SK-N-SH treated with all-trans-retinoic acid at 6 μM for 48 hours (cell line): ENCODE results near the gene WBP2.

ENCODE experiments used
- ATAC-seq: fragments of 200-7000 bp; cut with Tn5 transposase; 3 replicates; pipeline ENCODE4 v1.9.1; 2020; ENCODE audit warnings: mild to moderate bottlenecking, moderate library complexity
- ARNTL ChIP-seq: fragments of 450-650 bp; formaldehyde crosslinking; IDR thresholded peaks from 2 replicates; pipeline ENCODE4 v1.5.0; 2020; ENCODE audit warnings: low read depth, mild to moderate bottlenecking, moderate library complexity, borderline replicate concordance
- CREB5 ChIP-seq: fragments of 250-450 bp; sonication (Bioruptor Pico); IDR thresholded peaks from 2 replicates; pipeline ENCODE4 v1.5.1; 2020; ENCODE audit warnings: low read depth, mild to moderate bottlenecking, moderate library complexity
- CSDC2 ChIP-seq: fragments of 250-450 bp; sonication (Bioruptor Pico); IDR thresholded peaks from 2 replicates; pipeline ENCODE4 v1.5.0; 2020; ENCODE audit warnings: mild to moderate bottlenecking, moderate library complexity
- ESRRG ChIP-seq: fragments of 250-450 bp; sonication (Bioruptor Pico); IDR thresholded peaks from 2 replicates; pipeline ENCODE4 v1.6.1; 2021; ENCODE audit warnings: mild to moderate bottlenecking
- GLIS3 ChIP-seq: fragments of 250-450 bp; sonication (Bioruptor Pico); IDR thresholded peaks from 2 replicates; pipeline ENCODE4 v1.5.0; 2020; ENCODE audit warnings: mild to moderate bottlenecking, moderate library complexity
- ISL1 ChIP-seq: fragments of 250-450 bp; sonication (Bioruptor Pico); IDR thresholded peaks from 2 replicates; pipeline ENCODE4 v2.1.2; 2022; ENCODE audit warnings: mild to moderate bottlenecking, moderate library complexity
- PATZ1 ChIP-seq: fragments of 250-450 bp; sonication (Bioruptor Pico); IDR thresholded peaks from 2 replicates; pipeline ENCODE4 v1.8.0; 2020; ENCODE audit warnings: mild to moderate bottlenecking, moderate library complexity, borderline replicate concordance
- PPARA ChIP-seq: fragments of 250-450 bp; sonication (Bioruptor Pico); IDR thresholded peaks from 2 replicates; pipeline ENCODE4 v1.5.0; 2020; ENCODE audit warnings: mild to moderate bottlenecking, borderline replicate concordance
- RARB ChIP-seq: fragments of 250-450 bp; sonication (Bioruptor Pico); IDR thresholded peaks from 2 replicates; pipeline ENCODE4 v1.8.0; 2021; ENCODE audit warnings: mild to moderate bottlenecking, moderate library complexity
- TCF4 ChIP-seq: fragments of 250-450 bp; sonication (Bioruptor Pico); IDR thresholded peaks from 2 replicates; pipeline ENCODE4 v1.8.0; 2021; ENCODE audit warnings: mild to moderate bottlenecking, moderate library complexity, borderline replicate concordance
- TOX ChIP-seq: fragments of 250-450 bp; sonication (Bioruptor Pico); IDR thresholded peaks from 2 replicates; pipeline ENCODE4 v1.8.0; 2021; ENCODE audit warnings: mild to moderate bottlenecking, moderate library complexity, borderline replicate concordance
- TSHZ2 ChIP-seq: fragments of 250-450 bp; sonication (Bioruptor Pico); IDR thresholded peaks from 2 replicates; pipeline ENCODE4 v1.5.0; 2020; ENCODE audit warnings: mild to moderate bottlenecking, moderate library complexity
- ZC3H10 ChIP-seq: fragments of 250-450 bp; sonication (Bioruptor Pico); IDR thresholded peaks from 2 replicates; pipeline ENCODE4 v1.5.1; 2021; ENCODE audit warnings: mild to moderate bottlenecking, moderate library complexity
- ZFP3 ChIP-seq: fragments of 250-450 bp; sonication (Bioruptor Pico); IDR thresholded peaks from 2 replicates; pipeline ENCODE4 v1.5.0; 2020; ENCODE audit warnings: mild to moderate bottlenecking, moderate library complexity
- ZFP30 ChIP-seq: fragments of 450-650 bp; formaldehyde crosslinking; IDR thresholded peaks from 2 replicates; pipeline ENCODE4 v1.5.0; 2022; ENCODE audit warnings: mild to moderate bottlenecking, moderate library complexity
- ZNF565 ChIP-seq: fragments of 450-650 bp; formaldehyde crosslinking; conservative IDR thresholded peaks from 2 replicates; pipeline ENCODE4 v1.5.0; 2020; ENCODE audit warnings: low read depth, mild to moderate bottlenecking, moderate library complexity
- ZNF70 ChIP-seq: fragments of 450-650 bp; formaldehyde crosslinking; IDR thresholded peaks from 2 replicates; pipeline ENCODE4 v1.5.0; 2020; ENCODE audit warnings: mild to moderate bottlenecking, moderate library complexity
- ZNF8 ChIP-seq: fragments of 450-650 bp; formaldehyde crosslinking; IDR thresholded peaks from 2 replicates; pipeline ENCODE4 v1.5.0; 2020; ENCODE audit warnings: mild to moderate bottlenecking, moderate library complexity
- TF ChIP-seq, protein P1 (sequence below): fragments of 250-450 bp; sonication (Bioruptor Pico); IDR thresholded peaks from 2 replicates; pipeline ENCODE4 v1.8.0; 2021; ENCODE audit warnings: low read depth, mild to moderate bottlenecking, moderate library complexity, borderline replicate concordance
- TF ChIP-seq, protein P2 (sequence below): fragments of 250-450 bp; sonication (Bioruptor Pico); IDR thresholded peaks from 2 replicates; pipeline ENCODE4 v1.5.1; 2021; ENCODE audit warnings: mild to moderate bottlenecking, moderate library complexity

The WBP2 gene

DNA sequence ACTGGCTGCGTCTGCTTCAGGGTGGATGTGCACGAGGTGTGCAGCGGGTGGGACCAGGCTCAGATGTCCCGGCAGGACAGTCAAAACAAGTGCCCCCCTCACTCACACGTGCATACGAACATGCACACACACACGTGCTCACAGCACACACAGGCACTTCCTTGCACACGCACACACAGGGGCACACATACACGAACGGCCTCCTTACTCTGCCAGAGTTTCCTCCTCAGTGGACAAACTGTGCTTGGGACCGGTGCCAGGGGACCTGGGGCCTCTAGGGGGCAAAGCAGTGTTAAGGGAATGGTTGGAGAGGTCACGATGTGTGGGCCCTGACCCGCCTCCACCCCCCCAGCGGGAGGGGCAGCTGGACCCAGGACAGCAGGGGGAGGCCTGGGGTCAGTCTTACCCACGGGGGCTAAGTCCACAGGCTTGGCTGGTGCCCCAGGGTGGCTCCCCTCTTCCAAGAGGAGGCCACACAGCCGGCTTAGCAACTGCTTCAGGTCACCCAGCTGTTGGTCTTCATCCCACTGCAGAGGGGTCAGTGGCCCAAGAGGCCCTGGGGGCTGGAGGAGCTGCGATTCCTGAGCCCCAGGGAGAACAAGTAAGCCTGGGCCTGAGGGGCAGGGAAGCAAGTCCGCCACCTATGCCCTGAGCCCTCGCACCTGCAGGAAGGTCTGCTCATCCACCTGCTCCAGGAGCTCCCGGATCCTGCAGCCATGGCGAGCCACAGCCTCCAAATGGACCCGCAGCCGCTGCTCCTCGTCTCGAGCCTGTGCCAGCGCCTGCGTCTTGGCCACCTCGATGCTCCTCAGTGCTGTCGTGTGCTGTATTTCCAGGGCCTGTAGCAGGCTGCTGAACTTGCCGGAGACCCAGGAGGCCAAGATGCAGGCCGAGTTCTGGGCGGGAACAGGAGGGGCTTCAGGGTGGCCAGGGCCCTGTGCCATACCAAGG, 36.7 kb upstream of the WBP2 start:
- TF ChIP-seq, protein P1, sequence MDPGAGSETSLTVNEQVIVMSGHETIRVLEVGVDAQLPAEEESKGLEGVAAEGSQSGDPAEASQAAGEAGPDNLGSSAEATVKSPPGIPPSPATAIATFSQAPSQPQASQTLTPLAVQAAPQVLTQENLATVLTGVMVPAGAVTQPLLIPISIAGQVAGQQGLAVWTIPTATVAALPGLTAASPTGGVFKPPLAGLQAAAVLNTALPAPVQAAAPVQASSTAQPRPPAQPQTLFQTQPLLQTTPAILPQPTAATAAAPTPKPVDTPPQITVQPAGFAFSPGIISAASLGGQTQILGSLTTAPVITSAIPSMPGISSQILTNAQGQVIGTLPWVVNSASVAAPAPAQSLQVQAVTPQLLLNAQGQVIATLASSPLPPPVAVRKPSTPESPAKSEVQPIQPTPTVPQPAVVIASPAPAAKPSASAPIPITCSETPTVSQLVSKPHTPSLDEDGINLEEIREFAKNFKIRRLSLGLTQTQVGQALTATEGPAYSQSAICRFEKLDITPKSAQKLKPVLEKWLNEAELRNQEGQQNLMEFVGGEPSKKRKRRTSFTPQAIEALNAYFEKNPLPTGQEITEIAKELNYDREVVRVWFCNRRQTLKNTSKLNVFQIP (CRISPR knock-in tag) = no peak
- TF ChIP-seq PPARA (CRISPR knock-in tag) = no peak
- no peak for TF ChIP-seq CREB5 (CRISPR knock-in tag)
- TF ChIP-seq PATZ1 (CRISPR knock-in tag) = no peak
- no peak for TF ChIP-seq ESRRG (CRISPR knock-in tag)
- TF ChIP-seq ZNF565 = no peak
- TF ChIP-seq ZNF8 (CRISPR knock-in tag) = no peak
- TF ChIP-seq ZC3H10 (CRISPR knock-in tag) = no peak
- no peak for TF ChIP-seq ISL1 (CRISPR knock-in tag)
- no peak for TF ChIP-seq ZNF70
- no peak for TF ChIP-seq ARNTL (CRISPR knock-in tag)
- no peak for TF ChIP-seq ZFP3 (CRISPR knock-in tag)
- TF ChIP-seq TSHZ2 (CRISPR knock-in tag) = no peak
- TF ChIP-seq, protein P2, sequence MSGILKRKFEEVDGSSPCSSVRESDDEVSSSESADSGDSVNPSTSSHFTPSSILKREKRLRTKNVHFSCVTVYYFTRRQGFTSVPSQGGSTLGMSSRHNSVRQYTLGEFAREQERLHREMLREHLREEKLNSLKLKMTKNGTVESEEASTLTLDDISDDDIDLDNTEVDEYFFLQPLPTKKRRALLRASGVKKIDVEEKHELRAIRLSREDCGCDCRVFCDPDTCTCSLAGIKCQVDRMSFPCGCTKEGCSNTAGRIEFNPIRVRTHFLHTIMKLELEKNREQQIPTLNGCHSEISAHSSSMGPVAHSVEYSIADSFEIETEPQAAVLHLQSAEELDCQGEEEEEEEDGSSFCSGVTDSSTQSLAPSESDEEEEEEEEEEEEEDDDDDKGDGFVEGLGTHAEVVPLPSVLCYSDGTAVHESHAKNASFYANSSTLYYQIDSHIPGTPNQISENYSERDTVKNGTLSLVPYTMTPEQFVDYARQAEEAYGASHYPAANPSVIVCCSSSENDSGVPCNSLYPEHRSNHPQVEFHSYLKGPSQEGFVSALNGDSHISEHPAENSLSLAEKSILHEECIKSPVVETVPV (CRISPR knock-in tag) = no peak
- TF ChIP-seq TOX (CRISPR knock-in tag) = no peak
- TF ChIP-seq GLIS3 (CRISPR knock-in tag) = no peak
- TF ChIP-seq RARB (CRISPR knock-in tag) = no peak
- TF ChIP-seq ZFP30 (CRISPR knock-in tag) = no peak
- TF ChIP-seq TCF4 = no peak
- no peak for TF ChIP-seq CSDC2 (CRISPR knock-in tag)
- TF ChIP-seq, all 23 proteins: peak for 0
- no peak for ATAC-seq

- ATAC-seq = no peak
- no peak for TF ChIP-seq ZC3H10 (CRISPR knock-in tag)
- TF ChIP-seq, protein P1 (CRISPR knock-in tag) = no peak
- TF ChIP-seq PPARA (CRISPR knock-in tag) = no peak
- TF ChIP-seq ZNF565 = no peak
- no peak for TF ChIP-seq TCF4
- TF ChIP-seq ESRRG (CRISPR knock-in tag) = no peak
- no peak for TF ChIP-seq ZFP30 (CRISPR knock-in tag)
- no peak for TF ChIP-seq TSHZ2 (CRISPR knock-in tag)
- no peak for TF ChIP-seq GLIS3 (CRISPR knock-in tag)
- no peak for TF ChIP-seq CSDC2 (CRISPR knock-in tag)
- no peak for TF ChIP-seq ARNTL (CRISPR knock-in tag)
- no peak for TF ChIP-seq ISL1 (CRISPR knock-in tag)
- no peak for TF ChIP-seq PATZ1 (CRISPR knock-in tag)
- TF ChIP-seq RARB (CRISPR knock-in tag) = no peak
Observed at GRCh38 chr17:75891022-75891604, 36.0 kb upstream of the WBP2 start.
